SU-DHL-6 (cell line): ENCODE data around the gene OPN3.

Experiments used
- CTCF ChIP-seq: fragments of 200-600 bp; sonication (generic); IDR thresholded peaks from one replicate; pipeline ENCODE4 v1.5.1; 2017; ENCODE audit warnings: antibody characterized with exemption, mild to moderate bottlenecking, low read length, moderate library complexity; ENCODE audit not compliant: insufficient read depth, poor library complexity, severe bottlenecking
- EZH2phosphoT487 ChIP-seq: fragments of 200-600 bp; sonication (generic), shearing (Covaris generic); conservative IDR thresholded peaks from 2 replicates; pipeline ENCODE4 v1.6.1; 2018; ENCODE audit warnings: mild to moderate bottlenecking, antibody characterized with exemption, low read length, moderate library complexity, mixed read lengths

GRCh38 chr1:241675983-241676382, 35.8 kb upstream of the OPN3 start:
- TF ChIP-seq CTCF: no peak
- no peak for TF ChIP-seq EZH2phosphoT487
